Loucy (cell line): Measurements from ENCODE around the gene TRIO.

Experiments used
- H2AFZ ChIP-seq: fragments of 200-600 bp; sonication (generic); 2 replicates; pipeline ENCODE4 v1.6.0; 2016; ENCODE audit warnings: antibody characterized with exemption, mild to moderate bottlenecking, low read length, moderate library complexity
- H3F3A ChIP-seq: fragments of 200-600 bp; 2 replicates; pipeline ENCODE4 v1.6.0; 2016; ENCODE audit warnings: antibody characterized with exemption, low read depth, mild to moderate bottlenecking
- H3K27me3 ChIP-seq: fragments of 200-600 bp; sonication (generic); 2 replicates; pipeline ENCODE4 v1.6.1; 2014; ENCODE audit warnings: low read length, mild to moderate bottlenecking; ENCODE audit not compliant: insufficient read depth, poor library complexity, severe bottlenecking
- H3K36me3 ChIP-seq: fragments of 200-600 bp; sonication (generic); 2 replicates; pipeline ENCODE4 v1.6.1; 2016; ENCODE audit warnings: low read length; ENCODE audit not compliant: insufficient read depth
- H3K4me1 ChIP-seq: fragments of 200-600 bp; sonication (generic); 2 replicates; pipeline ENCODE4 v1.5.1; 2014; ENCODE audit warnings: low read length, mild to moderate bottlenecking; ENCODE audit not compliant: insufficient read depth, poor library complexity, severe bottlenecking
- H3K4me2 ChIP-seq: fragments of 200-600 bp; sonication (generic); 2 replicates; pipeline ENCODE4 v1.6.0; 2014; ENCODE audit warnings: antibody characterized with exemption, low read length, low read depth, mild to moderate bottlenecking; ENCODE audit not compliant: poor library complexity, severe bottlenecking
- H3K4me3 ChIP-seq: fragments of 200-600 bp; sonication (generic); 2 replicates; pipeline ENCODE4 v1.5.1; 2014; ENCODE audit warnings: low read length, mild to moderate bottlenecking, mixed read lengths; ENCODE audit not compliant: poor library complexity, severe bottlenecking
- H3K79me2 ChIP-seq: fragments of 200-600 bp; sonication (generic); 2 replicates; pipeline ENCODE4 v1.6.1; 2014; ENCODE audit warnings: low read length; ENCODE audit not compliant: insufficient read depth
- H3K9ac ChIP-seq: fragments of 200-600 bp; sonication (generic); 2 replicates; pipeline ENCODE4 v1.6.0; 2014; ENCODE audit warnings: mild to moderate bottlenecking, low read depth, low read length, moderate library complexity; ENCODE audit not compliant: poor library complexity, severe bottlenecking
- H3K9me2 ChIP-seq: fragments of 200-600 bp; sonication (generic); replicated peaks from 2 replicates; pipeline ENCODE4 v1.6.1; 2016; ENCODE audit warnings: low read depth, low read length, mixed read lengths
- H3K9me3 ChIP-seq: fragments of 200-600 bp; sonication (generic); 2 replicates; pipeline ENCODE4 v1.6.1; 2014; ENCODE audit warnings: mild to moderate bottlenecking, antibody characterized with exemption, low read length, low read depth; ENCODE audit not compliant: insufficient read depth
- H4K20me1 ChIP-seq: fragments of 200-600 bp; sonication (generic); 2 replicates; pipeline ENCODE4 v1.6.0; 2014; ENCODE audit warnings: antibody characterized with exemption, low read length, mild to moderate bottlenecking; ENCODE audit not compliant: insufficient read depth, poor library complexity, severe bottlenecking
- CTCF ChIP-seq: fragments of 200-600 bp; sonication (generic); conservative IDR thresholded peaks from 2 replicates; pipeline ENCODE4 v1.5.1; 2014; ENCODE audit warnings: mild to moderate bottlenecking, antibody characterized with exemption, low read length
- EZH2phosphoT487 ChIP-seq: fragments of 200-600 bp; IDR thresholded peaks from 2 replicates; pipeline ENCODE4 v1.6.1; 2018; ENCODE audit warnings: antibody characterized with exemption, mild to moderate bottlenecking, moderate library complexity, borderline replicate concordance

Gene TRIO

GRCh38 chr5:14556015-14556414 is 412.9 kb downstream of the TRIO start:
- no peaks in the 10 kb centered on the region for H3K79me2 ChIP-seq
- no peak overlapping the region for H3K9ac ChIP-seq
- H3K9me3 ChIP-seq, result no peaks in the 10 kb centered on the region

DNA sequence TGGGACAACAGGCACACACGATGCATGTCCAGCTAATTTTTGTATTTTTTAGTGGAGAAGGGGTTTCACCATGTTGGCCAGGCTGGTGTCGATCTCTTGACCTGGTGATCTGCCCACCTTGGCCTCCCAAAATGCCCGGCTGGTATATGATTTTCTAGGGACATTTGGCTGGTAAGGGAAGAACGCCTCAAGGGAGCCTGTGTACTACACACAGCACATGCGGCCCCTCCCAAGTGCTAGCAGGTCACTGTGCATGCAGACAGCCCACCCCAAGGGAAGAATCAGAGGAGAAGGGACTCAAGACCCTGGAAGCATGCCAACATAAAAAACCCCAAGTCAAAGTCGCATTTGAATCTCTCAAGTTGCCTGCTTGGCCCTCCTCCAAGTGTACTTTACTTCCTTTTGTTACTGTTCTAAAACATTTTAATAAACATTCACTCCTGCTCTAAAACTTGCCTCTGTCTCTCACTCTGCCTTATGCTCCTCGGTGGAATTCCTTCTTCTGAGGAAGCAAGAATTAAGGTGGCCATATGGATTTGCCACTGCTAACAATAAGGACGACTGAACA is 414.1 kb downstream of the TRIO start:
- Histone ChIP-seq H3K9me3 (no peaks in the 10 kb centered on the region), H3K4me3 (no peak overlapping the region), H3K27me3 (no peaks in the 10 kb centered on the region), H3K36me3 (no peaks in the 10 kb centered on the region), H3K4me1 (peaks cover 57% of the 10 kb centered on the region), H2AFZ (peak overlapping the region; percentile 60), H3K4me2 (peak overlapping the region; percentile 54), H3K79me2 (no peaks in the 10 kb centered on the region), H3F3A (no peaks in the 10 kb centered on the region), H4K20me1 (no peaks in the 10 kb centered on the region), H3K9me2 (no peaks in the 10 kb centered on the region), H3K9ac (peak overlapping the region; percentile 39)
- TF ChIP-seq CTCF (no peak), EZH2phosphoT487 (no peak)

More at GRCh38 chr5:14556015-14556414, 412.9 kb downstream of the TRIO start:
- Histone ChIP-seq H4K20me1 (no peaks in the 10 kb centered on the region), H2AFZ (no peak overlapping the region), H3K4me2 (no peak overlapping the region), H3K9me2 (no peaks in the 10 kb centered on the region), H3K4me3 (no peak overlapping the region), H3K27me3 (no peaks in the 10 kb centered on the region), H3K4me1 (peaks cover 46% of the 10 kb centered on the region), H3K36me3 (no peaks in the 10 kb centered on the region), H3F3A (no peaks in the 10 kb centered on the region)
- TF ChIP-seq CTCF (no peak), EZH2phosphoT487 (no peak)

GRCh38 chr5:14557791-14558415 is 414.8 kb downstream of the TRIO start:
- TF ChIP-seq EZH2phosphoT487, result no peak
- TF ChIP-seq CTCF, result no peak
- no peaks in the 10 kb centered on the region for H3F3A ChIP-seq
- peak overlapping the region; percentile 54 for H3K4me2 ChIP-seq
- H3K9me3 ChIP-seq, result no peaks in the 10 kb centered on the region
- H3K4me1 ChIP-seq, result peaks cover 57% of the 10 kb centered on the region
- H2AFZ ChIP-seq, result peak overlapping the region; percentile 60
- no peaks in the 10 kb centered on the region for H3K79me2 ChIP-seq
- H3K27me3 ChIP-seq, result no peaks in the 10 kb centered on the region
- no peak overlapping the region for H3K4me3 ChIP-seq
- H4K20me1 ChIP-seq, result no peaks in the 10 kb centered on the region
- H3K9ac ChIP-seq, result peak overlapping the region; percentile 39
- no peaks in the 10 kb centered on the region for H3K36me3 ChIP-seq
- H3K9me2 ChIP-seq, result no peaks in the 10 kb centered on the region
